GF-D8 (cell line): ENCODE data around the gene PTCH1.

Experiments
- DNase-seq: peaks from one replicate; lab custom pipeline; 2025; lab: John Stamatoyannopoulos, UW

The PTCH1 gene

DNA sequence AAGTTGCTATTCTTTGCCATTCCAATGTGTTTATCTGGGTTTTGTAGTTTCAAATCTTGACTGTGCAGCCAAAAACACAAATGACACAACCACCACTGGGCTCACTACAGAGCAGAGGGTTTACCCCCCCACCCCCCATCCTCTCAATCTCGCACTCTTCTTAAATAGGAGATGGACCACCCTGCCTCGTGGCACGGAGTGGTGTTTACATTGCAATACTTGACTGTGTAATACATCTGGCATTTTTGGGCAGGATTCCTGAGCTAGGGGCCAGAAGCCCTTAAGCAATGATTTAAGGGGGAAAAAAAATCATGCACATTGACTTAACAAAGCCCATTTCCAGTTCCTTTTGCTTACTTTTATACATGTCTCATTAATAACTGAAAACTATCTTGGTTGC, 19.0 kb downstream of the PTCH1 start:
- no peak for DNase-seq

- DNase-seq = no peak
These were observed 20.1 kb downstream of the PTCH1 start for GRCh38 chr9:95496687-95497086.

- DNase-seq = no peak
These were observed 20.8 kb downstream of the PTCH1 start for GRCh38 chr9:95495961-95496360.

GRCh38 chr9:95495529-95495928, 21.2 kb downstream of the PTCH1 start:
- DNase-seq = no peak

GRCh38 chr9:95494416-95495371, 22.1 kb downstream of the PTCH1 start:
- peak; percentile 42 for DNase-seq

- DNase-seq = no peak
These were observed 22.8 kb downstream of the PTCH1 start for GRCh38 chr9:95494022-95494415.

GRCh38 chr9:95493402-95493801, 23.4 kb downstream of the PTCH1 start:
- DNase-seq = no peak

GRCh38 chr9:95491543-95492320, 25.0 kb downstream of the PTCH1 start:
- no peak for DNase-seq

- DNase-seq = no peak
These were observed 27.8 kb downstream of the PTCH1 start for GRCh38 chr9:95488954-95489353.

- no peak for DNase-seq
These were observed 30.5 kb downstream of the PTCH1 start for GRCh38 chr9:95486318-95486717.

DNA sequence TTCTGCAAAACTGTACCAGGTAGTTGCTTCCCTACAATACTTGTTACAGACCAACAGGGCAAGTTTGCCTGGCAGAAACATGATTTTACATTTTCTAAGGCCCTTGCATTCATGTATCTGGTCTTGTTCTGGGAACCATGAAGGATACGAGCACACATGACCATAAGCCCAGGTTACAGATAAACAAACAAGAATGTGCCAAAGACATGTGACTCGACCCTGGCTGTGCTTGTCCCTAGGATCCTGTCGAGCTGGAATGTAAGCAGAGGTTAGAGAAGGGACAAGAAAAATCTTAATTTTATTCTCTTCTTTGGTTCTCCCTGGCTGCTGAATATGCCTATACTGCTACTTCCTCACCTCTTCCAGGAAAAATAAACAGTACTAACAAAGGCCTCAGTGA, 32.5 kb downstream of the PTCH1 start:
- no peak for DNase-seq

DNA sequence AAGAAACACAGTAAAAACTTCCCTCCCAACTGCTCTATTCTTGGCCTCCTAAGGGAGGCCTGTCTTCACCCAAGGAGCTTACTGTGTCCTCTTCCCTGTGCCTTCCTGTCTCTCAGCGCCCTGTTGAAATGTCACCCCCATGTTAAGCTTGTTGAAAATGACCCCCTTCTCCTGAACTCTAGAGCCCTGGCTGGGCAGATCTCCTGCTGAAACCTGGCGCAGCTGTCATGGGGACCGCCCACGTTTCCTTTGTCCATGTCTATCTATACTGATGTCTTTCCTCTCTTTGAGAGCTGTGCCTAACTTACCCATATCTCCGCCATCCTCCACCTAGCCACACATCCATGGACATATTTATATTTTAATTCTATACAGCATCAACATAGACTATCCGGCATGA, 33.3 kb downstream of the PTCH1 start:
- no peak for DNase-seq

DNA sequence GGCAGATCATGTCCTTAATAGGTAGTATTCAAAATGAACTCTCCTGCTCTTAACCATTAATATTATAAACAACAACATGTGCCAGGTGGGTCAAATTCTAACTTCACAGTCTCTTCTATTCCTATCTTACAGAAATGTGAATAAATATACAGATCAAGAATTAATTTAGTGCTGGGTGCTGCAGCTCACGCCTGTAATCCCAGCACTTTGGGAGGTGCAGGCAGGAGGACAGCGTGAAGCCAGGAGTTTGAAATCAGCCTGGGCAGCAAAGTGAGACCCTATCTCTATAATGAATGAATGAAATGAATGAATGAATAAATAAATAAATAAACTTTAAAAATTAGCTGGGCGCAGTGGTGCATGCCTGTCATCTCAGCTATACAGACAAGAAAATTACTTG, 34.1 kb downstream of the PTCH1 start:
- no peak for DNase-seq

DNA sequence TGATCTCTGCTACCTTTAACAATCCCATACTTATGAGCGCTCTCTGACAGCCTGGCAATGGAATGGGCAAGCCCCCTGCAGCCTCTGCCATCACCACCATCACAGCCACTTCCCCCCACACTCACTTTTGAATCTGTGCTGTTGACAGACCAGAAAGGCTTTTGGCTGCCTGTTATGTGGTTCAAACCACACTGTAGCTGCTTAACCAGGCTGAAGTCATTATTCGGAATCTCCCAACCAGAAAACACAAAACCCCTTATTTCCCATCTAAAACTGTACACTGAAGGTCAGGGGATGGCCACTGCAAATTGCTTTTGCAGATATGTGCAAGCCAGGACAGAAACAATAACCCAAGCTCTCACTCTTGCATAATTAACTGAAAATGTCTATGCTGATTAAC, 35.8 kb downstream of the PTCH1 start:
- DNase-seq = no peak

- DNase-seq = no peak
These were observed 36.4 kb downstream of the PTCH1 start for GRCh38 chr9:95480346-95480745.

DNA sequence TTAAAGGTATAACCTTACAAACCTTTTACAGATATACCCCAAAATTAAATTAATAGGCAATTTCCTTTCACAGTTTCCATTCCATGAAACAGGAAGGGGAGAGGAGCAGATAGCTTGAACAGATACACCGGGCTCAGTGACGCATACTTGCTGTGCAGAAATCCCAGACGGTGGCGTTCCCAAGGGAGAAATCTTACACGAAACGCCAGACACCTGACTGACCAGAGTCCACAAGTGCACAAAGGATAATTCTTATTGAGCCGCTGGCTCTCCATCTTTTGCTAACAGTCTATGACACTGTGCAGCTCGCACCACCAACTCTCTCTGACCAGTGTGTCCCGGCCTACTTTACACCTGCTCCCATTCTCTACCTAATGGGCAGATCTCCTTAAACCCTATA, 37.4 kb downstream of the PTCH1 start:
- DNase-seq = no peak

DNA sequence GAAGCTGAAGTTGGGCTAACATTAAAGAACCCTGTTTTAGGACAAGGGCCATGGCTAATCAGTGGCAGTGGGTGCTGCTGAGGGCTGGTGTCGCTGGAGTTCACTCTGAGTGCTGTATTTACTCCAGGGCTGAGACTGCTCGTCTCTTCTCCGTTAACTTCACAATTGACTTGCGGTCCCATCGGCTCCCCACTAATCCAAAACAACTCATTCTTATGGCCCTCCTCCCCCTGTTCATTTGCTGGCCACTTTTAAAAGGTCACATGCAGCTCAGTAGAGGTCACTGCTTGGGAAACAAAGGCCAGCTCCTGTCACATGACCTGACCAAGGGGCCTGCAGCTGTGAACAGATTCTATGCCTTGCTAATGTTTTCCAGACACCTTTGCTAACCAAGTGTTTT, 38.4 kb downstream of the PTCH1 start:
- no peak for DNase-seq

- no peak for DNase-seq
These were observed 38.9 kb downstream of the PTCH1 start for GRCh38 chr9:95477885-95478284.

DNA sequence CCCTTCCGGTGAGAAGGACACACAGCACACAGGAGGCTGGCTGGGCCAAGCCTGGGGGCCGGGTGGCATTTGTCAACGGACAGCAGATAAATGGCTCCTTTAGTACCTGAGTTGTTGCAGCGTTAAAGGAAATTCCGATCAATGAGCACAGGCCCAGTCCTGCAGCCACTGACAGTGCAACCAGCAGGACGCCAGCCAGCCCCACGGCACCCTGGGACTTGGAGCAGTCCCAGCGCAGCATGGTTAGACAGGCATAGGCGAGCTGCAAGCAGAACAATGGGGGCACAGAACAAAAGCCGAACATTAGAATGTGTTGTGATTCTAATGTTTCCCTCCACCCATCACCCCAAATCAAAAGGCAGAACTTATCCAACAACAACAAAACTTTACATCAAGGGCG, 39.3 kb downstream of the PTCH1 start:
- DNase-seq = no peak

DNA sequence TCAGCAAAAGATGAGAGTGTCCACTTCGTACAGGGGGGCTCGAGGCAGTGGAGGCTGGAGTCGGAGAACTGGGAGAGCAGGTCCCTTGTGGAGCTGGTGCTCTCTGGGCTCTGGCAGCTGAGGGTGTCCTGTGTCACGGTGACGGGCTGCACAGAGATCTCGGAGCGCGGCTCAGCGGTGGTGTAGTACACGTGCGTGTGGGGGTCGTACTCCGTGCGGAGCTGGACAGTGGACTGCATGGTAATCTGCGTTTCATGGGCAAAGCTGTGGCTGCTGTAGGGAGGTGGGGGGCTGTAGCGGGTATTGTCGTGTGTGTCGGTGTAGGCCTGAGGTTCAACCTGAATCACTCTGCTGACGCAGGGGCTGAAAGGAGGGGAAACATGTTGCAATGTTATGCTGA, 48.0 kb downstream of the PTCH1 start:
- DNase-seq = no peak

GRCh38 chr9:95465115-95465514, 51.7 kb downstream of the PTCH1 start:
- no peak for DNase-seq

DNA sequence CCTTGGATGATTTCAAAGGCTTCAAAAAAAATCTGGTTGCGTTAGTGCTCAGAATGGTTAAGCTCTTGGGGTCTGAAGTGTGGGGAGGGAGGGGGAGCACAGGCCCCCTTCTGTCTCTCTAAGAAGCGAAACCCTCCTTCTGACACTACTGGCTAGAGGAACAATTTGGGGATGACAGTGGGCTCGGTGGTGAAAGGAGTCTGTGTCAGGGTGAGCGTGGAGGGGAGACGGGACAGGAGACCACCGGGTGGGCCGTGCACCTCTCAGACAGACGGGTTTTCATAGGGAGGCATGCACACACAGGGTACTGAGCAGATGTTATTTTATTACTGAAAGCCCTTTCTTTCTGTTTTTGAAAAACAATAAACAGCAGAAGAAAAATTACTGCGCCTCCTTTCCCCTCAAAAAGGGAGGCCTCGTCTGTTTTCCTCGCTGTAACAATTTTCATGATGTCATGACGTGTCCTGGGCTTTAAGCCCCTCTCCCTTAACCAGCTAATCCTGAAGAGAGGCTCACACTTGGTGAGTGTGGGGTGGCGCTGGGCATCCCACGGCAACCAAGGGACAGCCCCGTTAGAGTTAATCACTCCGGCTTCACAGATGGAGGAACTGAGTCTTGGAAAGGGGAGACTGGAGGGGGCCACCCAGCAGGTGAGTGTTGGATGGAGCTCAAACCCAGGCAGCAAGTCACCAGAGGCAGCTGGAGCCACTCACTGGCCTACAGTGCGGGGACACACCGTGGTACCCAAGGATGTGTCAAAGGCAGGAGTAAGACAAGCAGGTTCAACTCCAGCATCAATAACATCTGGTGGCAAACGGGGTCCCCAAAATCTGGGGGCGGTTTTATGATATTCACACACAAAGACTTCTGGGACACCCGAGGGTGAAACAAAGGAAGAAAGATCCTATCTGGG, 53.4 kb downstream of the PTCH1 start:
- no peak for DNase-seq
